HG02642 (cell line): ENCODE results near the gene SOX10.

ENCODE experiments used
- ATAC-seq: cut with Tn5 transposase; IDR thresholded peaks from one replicate; pipeline ENCODE4 v1.9.1; 2021; ENCODE audit warnings: mild to moderate bottlenecking; ENCODE audit not compliant: unreplicated experiment, poor library complexity

The SOX10 gene

GRCh38 chr22:38017272-38017920 is 33.0 kb upstream of the SOX10 start:
- ATAC-seq, result no peak

DNA sequence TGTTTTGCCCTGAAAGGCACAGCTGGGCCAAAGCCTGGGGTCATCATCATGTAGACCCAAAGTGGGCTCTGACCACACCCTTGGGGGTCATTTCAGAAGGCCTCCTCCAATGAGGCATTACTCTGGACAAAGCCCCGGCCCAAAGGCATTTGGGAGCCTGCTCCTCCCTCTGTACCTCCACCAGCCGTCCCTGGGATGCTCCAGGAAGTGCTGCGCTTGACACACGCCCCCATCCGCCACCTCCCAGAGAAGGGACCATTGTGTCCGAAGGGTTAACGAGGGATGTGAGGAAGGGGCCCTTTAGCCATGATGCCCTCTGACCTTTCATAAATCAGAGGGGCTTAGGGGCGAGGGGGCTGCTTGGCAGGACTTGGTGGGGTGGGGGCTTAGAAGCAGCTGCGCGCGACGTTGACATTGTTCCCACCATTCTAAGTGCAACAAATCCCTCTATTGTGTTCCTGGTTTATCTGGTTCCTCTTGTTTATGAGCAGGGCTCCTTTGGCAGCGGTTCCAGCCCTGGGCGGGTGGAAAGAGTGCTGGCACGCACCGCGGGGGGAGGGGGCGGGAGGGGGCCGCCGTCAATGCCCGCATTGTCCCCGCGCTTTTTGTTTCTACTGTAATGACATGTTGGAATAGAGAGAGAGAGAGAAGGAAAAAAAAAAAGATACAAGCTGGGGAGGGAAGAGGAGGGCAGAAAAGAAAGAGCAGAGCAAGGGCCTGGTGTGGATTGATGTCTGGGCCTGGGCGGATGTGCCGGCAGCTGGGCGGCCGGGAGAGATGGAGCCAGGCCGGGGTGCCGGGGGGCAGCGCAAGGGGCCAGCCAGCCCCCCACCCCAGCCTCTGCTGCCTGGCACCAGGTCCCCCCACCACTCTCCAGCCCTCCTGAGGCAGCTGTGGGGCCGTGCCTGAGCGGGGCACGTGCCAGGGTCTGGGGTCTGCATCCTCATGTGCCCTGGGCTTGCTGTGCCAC is 32.1 kb upstream of the SOX10 start:
- no peak for ATAC-seq

GRCh38 chr22:38014083-38014482 is 29.7 kb upstream of the SOX10 start:
- ATAC-seq, result no peak

DNA sequence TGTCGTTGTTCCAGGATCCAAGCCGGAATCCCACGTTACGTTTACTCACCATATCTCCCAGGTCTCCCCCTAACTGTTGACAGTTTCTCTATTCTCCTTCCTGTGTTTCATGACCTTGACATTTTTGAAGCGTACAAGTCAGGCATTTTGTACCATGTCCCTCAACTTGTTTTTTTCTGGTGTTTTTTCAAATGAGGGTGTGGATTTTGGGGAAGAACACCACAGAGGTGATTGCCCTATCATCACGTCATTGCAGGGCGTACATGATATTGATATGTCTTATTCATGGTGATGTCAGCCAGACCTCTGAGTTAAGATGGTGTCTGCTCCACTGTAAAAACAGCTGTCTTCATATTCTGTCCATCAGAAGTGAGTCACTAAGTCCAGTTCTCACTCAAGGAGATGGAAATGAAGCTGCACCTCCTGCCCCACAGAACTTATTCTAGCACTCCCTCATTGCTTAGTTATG is 28.3 kb upstream of the SOX10 start:
- no peak for ATAC-seq

- ATAC-seq, result no peak
These were observed 24.8 kb upstream of the SOX10 start for GRCh38 chr22:38009000-38009806.

DNA sequence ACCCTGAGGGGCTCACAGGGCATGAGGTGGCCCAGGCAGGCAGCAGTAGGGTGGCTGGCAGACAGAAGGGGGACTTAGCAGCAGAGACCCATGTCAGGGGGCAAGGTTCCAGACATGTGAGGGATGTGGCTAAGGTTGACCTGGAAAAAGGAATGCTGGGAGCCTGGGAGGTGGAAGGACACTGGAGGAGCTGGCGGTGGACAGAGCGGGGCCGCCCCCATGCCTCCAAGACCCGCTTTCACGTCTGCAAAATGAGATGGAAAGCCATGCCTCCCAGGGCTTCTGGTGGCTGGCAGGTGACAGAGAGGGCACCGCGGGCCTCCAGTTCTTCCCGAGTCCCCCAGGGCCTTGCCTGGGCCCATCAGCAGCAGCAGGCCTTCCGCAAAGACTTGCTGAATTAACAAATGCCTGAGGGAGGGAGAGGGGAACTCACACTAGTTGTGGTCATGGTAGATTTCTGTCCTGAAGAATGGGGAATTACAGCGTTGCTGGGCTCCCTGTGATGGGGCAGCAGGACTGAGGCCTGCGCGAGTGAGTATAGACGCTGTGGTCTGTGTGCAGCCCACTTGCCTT is 23.1 kb upstream of the SOX10 start:
- ATAC-seq, result no peak

- ATAC-seq, result no peak
These were observed 22.6 kb upstream of the SOX10 start for GRCh38 chr22:38006906-38007305.

DNA sequence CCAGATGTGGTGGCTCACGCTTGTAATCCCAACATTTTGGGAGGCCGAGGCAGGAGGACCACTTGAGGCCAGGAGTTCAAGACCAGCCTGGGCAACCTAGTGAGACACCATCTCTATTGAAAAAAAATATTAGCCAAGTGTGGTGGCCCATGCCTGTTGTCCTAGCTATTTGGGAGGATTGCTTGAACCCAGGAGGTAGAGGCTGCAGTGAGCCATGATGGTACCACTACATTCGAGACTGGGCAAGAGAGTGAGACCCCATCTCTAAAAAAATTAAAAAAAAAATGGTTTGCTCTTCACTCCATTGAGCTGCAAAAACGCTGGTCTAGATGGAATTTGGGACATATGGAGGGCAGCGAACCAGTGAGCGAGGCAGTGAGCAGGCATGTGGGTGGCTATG is 21.6 kb upstream of the SOX10 start:
- ATAC-seq, result no peak

GRCh38 chr22:37999640-38000272 is 15.4 kb upstream of the SOX10 start:
- no peak for ATAC-seq

DNA sequence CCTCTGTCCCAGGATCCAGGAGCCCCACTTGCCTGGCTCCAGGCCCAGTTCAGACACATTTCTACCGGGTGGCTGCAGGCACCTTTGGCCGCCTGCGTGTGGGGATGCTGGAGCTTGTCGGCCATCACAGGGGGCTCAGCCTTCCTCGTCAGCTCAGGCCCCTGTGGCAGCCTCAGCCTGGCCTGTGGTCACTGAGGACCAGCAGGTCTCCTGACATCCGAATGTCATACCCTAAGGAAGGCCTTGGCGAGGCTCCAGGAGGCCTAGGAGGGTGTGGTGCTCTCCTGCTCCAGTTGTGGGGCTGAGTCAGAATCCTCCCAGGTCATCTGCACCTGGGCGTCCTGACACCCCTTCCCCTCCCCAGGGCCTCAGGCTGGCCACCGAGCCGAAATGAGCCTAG is 14.9 kb upstream of the SOX10 start:
- no peak for ATAC-seq

- ATAC-seq, result no peak
These were observed 14.2 kb upstream of the SOX10 start for GRCh38 chr22:37998543-37998942.

- ATAC-seq, result no peak
These were observed 12.3 kb upstream of the SOX10 start for GRCh38 chr22:37996515-37997246.

DNA sequence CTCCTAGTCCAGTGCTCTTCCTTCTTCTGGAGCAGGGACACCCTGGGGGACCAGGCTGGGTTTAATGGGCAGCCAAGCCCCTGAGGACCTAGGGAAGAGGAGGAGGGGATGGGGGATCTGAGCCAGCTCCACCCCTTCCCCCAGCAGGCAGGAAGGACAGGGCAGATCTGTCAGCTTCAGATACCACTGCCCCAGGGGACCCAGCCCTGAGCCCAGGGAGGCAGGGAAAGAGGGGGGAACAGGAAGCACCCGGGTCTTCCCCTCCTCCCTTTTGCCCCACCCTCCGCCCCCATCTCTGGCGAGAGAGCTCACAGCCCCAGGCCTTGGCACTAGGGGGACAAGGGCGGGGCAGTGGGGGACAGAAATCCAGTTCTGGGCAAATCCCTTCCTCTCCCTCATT is 11.7 kb upstream of the SOX10 start:
- no peak for ATAC-seq

DNA sequence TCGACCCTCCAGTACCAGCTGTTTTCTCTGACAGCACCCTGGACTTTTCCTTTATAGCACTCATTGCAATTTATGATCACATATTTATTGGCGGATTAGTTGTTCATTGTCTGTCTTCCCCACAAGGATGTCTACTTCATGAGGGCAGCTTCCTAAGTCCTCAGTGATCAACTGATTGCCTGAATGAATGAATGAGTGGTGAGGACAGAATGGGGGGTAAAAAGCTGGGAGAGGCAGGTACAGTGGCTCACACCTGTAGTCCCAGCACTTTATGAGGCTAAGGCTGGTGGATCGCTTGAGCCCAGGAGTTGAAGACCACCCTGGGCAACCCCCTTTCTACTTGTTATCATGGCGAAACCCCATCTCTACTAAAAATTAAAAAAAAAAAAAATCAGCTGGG is 11.1 kb upstream of the SOX10 start:
- no peak for ATAC-seq

DNA sequence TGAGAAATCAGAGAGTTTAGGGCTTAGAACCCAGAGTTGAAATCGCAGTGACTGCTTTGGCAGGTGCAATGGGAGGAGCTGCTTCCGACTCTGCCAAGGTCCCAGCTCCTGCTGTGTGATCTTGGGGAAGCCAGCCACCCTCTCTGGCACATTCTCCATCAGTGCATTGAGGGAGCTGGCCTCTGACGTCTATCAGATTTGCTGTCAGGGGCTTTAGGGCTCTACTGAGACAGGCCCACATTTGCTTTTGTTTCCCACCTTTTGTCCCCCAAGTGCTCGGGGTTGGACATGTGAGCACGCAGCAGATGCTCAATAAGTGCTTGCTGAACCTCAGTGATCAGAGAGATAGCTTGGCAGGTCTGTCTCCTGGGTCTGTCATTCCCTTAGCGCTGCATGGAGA is 10.6 kb upstream of the SOX10 start:
- no peak for ATAC-seq

GRCh38 chr22:37994049-37994448 is 9.7 kb upstream of the SOX10 start:
- no peak for ATAC-seq

- no peak for ATAC-seq
These were observed 7.5 kb upstream of the SOX10 start for GRCh38 chr22:37991731-37992442.

GRCh38 chr22:37990862-37991261 is 6.5 kb upstream of the SOX10 start:
- no peak for ATAC-seq

GRCh38 chr22:37990301-37990700 is 5.9 kb upstream of the SOX10 start:
- ATAC-seq, result no peak
